ENCODE results near the gene CCDC142.

CCDC142 gene

GRCh38 chr2:74482801-74483674 is at the start of gene CCDC142, which contains the start of gene TTC31:
Gene CCDC142 (minus strand): TSS chr2:74482998. CDS start chr2:74482837, 161 bp downstream.
Gene TTC31 (plus strand): TSS chr2:74483081. CDS start chr2:74483096, 15 bp downstream.
- DNase-seq (ENCODE audit: low read depth, low spot score) = peak; percentile 97
- H3K4me3 ChIP-seq (ENCODE audit: low read depth, low read length) = peak within 1 kb of the TSS; percentile 87
- TF ChIP-seq CTCF (IDR thresholded peaks at IDR 0.05; ENCODE audit: low read depth, low read length) = peak; percentile 91
- in situ Hi-C loops (cut with HindIII; ENCODE audit: low sequenced_read_pairs) = no loop called here

GRCh38 chr2:74532222-74532621 is 49.4 kb upstream of the CCDC142 start:
- TF ChIP-seq CTCF (IDR thresholded peaks at IDR 0.05; ENCODE audit: low read depth, low read length) = peak; percentile 21
- DNase-seq (ENCODE audit: low read depth, low spot score) = peak; percentile 45

GRCh38 chr2:74531666-74532065 is 48.9 kb upstream of the CCDC142 start:
- TF ChIP-seq CTCF (IDR thresholded peaks at IDR 0.05; ENCODE audit: low read depth, low read length) = no peak
- no peak for DNase-seq (ENCODE audit: low read depth, low spot score)
- H3K4me3 ChIP-seq (ENCODE audit: low read depth, low read length) = no peak overlapping the region

More at GRCh38 chr2:74532222-74532621, 49.4 kb upstream of the CCDC142 start:
- in situ Hi-C loops (cut with HindIII; ENCODE audit: low sequenced_read_pairs) = no loop called here
- H3K4me3 ChIP-seq (ENCODE audit: low read depth, low read length) = no peak overlapping the region

GRCh38 chr2:74530239-74531187 is 47.7 kb upstream of the CCDC142 start:
- H3K4me3 ChIP-seq (ENCODE audit: low read depth, low read length) = peak overlapping the region; percentile 97
- peak; percentile 22 for DNase-seq (ENCODE audit: low read depth, low spot score)
- TF ChIP-seq CTCF (IDR thresholded peaks at IDR 0.05; ENCODE audit: low read depth, low read length) = no peak
- in situ Hi-C loops (cut with HindIII; ENCODE audit: low sequenced_read_pairs) = no loop called here

More at GRCh38 chr2:74531666-74532065, 48.9 kb upstream of the CCDC142 start:
- in situ Hi-C loops (cut with HindIII; ENCODE audit: low sequenced_read_pairs) = no loop called here

- TF ChIP-seq CTCF (IDR thresholded peaks at IDR 0.05; ENCODE audit: low read depth, low read length) = no peak
- in situ Hi-C loops (cut with HindIII; ENCODE audit: low sequenced_read_pairs) = no loop called here
- H3K4me3 ChIP-seq (ENCODE audit: low read depth, low read length) = peak within 1 kb of the TSS; percentile 97
Measured at GRCh38 chr2:74529357-74530238, 46.8 kb upstream of the CCDC142 start, which contains the start of the genes AUP1 and HTRA2. Gene AUP1 (minus strand): TSS chr2:74529706. CDS start chr2:74529629, 77 bp downstream. Gene HTRA2 (plus strand): TSS chr2:74529933. CDS start chr2:74530007, 74 bp downstream.

More at GRCh38 chr2:74529357-74530238, 46.8 kb upstream of the CCDC142 start, which contains the start of the genes AUP1 and HTRA2:
- peak; percentile 100 for DNase-seq (ENCODE audit: low read depth, low spot score)

All from astrocyte of the spinal cord (primary cell).